Stimulated activated CD8-positive, alpha-beta memory T cell treated with anti-CD3 and anti-CD28 coated beads, Interleukin-12 subunit alpha, Interleukin-12 subunit beta, amount 100 ng/mL, for 1 hour (primary cell): ENCODE data around the gene ARID3C.

Experiments
- DNase-seq: peaks from one replicate; pipeline ENCODE4 v3.0.0-alpha.2; 2020; ENCODE audit warnings: low read depth

Gene ARID3C

GRCh38 chr9:34627716-34628655 lies 880 bp downstream of the ARID3C start:
- DNase-seq = no peak

- DNase-seq = no peak
Measured at GRCh38 chr9:34625186-34625486, 3.7 kb downstream of the ARID3C start.

- no peak for DNase-seq
Measured at GRCh38 chr9:34624475-34625185, 4.2 kb downstream of the ARID3C start.

GRCh38 chr9:34623374-34624235 lies 5.3 kb downstream of the ARID3C start:
- no peak for DNase-seq

- DNase-seq = peak; percentile 86
Measured at GRCh38 chr9:34620061-34620994, 8.5 kb downstream of the ARID3C start, which contains the start of gene DCTN3. DCTN3 (minus strand) TSS chr9:34620495; CDS start chr9:34620464, 31 bp downstream.

- DNase-seq = no peak
Measured at GRCh38 chr9:34615132-34615531, 13.7 kb downstream of the ARID3C start.

GRCh38 chr9:34612788-34613390 lies 16.0 kb downstream of the ARID3C start:
- DNase-seq = peak; percentile 50

GRCh38 chr9:34611811-34612787 lies 16.8 kb downstream of the ARID3C start, which contains the start of gene RPP25L:
RPP25L (minus strand) TSS chr9:34612097; CDS start chr9:34611296, 801 bp downstream.
- peak; percentile 72 for DNase-seq

GRCh38 chr9:34611251-34611810 lies 17.5 kb downstream of the ARID3C start:
- DNase-seq = no peak

- DNase-seq = no peak
Measured at GRCh38 chr9:34610434-34611206, 18.2 kb downstream of the ARID3C start.

GRCh38 chr9:34607331-34607730 lies 21.5 kb downstream of the ARID3C start:
- no peak for DNase-seq

GRCh38 chr9:34606905-34607304 lies 22.0 kb downstream of the ARID3C start:
- no peak for DNase-seq

GRCh38 chr9:34606190-34606589 lies 22.7 kb downstream of the ARID3C start:
- DNase-seq = no peak

GRCh38 chr9:34603610-34604231 lies 25.1 kb downstream of the ARID3C start:
- peak; percentile 70 for DNase-seq

- no peak for DNase-seq
Measured at GRCh38 chr9:34601937-34602573, 26.8 kb downstream of the ARID3C start.

GRCh38 chr9:34600908-34601307 lies 28.0 kb downstream of the ARID3C start:
- DNase-seq = no peak

GRCh38 chr9:34599546-34599945 lies 29.3 kb downstream of the ARID3C start:
- DNase-seq = no peak
